GM21529 (cell line): ENCODE measurements around the gene MAPKAP1.

Source experiments
- ATAC-seq: cut with Tn5 transposase; IDR thresholded peaks from one replicate; pipeline ENCODE4 v1.9.1; 2021; ENCODE audit not compliant: unreplicated experiment

Gene MAPKAP1

DNA sequence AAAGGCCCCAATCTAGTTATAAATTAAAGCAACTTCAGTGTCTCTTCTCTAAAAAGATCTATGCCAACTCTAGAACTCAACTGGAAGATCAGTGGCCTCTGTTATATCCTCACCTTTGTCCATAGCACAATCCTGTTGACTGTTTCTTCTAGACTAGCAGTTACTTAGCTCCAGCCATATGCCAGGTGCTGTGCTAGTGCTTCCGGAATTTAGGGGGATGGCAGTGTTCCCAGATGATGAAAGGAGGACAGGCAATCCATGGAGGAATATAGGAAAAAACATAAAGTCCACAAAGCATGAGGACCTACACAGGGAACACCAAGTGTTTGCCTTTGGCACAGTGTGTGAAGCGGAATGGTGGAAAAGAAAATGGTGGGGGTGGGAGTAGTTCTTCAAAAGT lies 214.3 kb downstream of the MAPKAP1 start:
- ATAC-seq, result no peak

DNA sequence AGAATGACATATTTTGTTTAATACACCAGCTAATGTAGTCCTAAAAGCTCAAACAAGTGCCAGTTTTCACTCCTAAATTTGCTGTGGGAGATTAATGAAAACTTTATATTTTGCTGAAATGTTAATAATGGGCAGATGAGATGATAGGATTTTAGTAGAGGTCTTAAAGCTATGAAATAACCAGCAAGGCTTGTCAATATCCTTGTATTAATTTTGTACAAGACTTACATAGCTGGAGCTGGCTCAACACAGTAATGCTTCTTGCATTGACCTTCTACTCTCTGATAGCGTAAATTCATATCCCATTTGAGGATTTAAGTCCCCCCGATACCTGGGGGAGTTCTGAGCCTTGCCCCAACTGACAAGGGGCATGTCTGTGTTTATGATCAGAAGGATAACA lies 219.2 kb downstream of the MAPKAP1 start:
- no peak for ATAC-seq

DNA sequence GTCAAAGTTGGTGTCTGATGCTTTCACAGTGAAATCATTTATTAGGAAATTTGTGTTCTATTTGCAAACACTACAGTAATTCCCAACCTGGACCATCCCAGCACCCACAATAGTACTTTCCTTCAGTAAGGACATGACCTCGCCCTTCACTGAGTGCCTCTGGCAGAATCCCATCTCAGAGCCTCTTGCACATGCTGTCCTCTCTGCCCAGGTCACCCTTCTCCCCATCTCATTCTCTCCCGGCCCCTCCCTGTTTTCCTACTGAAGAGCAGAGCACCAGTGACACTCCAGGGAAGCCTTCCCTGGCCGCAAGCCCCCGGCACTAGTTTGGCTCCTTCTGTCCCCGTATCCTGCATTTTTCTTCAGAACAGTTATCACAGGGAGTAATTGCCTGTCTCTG lies 220.4 kb downstream of the MAPKAP1 start:
- ATAC-seq, result no peak

DNA sequence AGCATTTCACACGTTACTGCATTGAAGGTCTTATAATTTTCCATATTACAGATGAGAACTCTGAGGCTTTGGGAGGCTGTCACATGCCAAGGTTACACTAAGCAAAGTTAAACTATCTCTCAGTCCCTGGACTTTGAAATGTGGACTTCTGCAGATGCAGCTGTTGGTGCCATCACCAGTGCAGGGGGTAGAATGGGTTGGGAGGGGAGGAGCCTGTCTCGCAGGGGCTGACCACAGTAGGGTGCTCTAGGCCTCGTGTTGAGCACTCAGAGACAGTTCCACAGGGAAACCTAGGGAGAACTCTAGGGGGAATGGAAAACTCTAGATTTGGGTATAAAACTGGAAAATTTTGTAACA lies 220.9 kb downstream of the MAPKAP1 start:
- no peak for ATAC-seq

DNA sequence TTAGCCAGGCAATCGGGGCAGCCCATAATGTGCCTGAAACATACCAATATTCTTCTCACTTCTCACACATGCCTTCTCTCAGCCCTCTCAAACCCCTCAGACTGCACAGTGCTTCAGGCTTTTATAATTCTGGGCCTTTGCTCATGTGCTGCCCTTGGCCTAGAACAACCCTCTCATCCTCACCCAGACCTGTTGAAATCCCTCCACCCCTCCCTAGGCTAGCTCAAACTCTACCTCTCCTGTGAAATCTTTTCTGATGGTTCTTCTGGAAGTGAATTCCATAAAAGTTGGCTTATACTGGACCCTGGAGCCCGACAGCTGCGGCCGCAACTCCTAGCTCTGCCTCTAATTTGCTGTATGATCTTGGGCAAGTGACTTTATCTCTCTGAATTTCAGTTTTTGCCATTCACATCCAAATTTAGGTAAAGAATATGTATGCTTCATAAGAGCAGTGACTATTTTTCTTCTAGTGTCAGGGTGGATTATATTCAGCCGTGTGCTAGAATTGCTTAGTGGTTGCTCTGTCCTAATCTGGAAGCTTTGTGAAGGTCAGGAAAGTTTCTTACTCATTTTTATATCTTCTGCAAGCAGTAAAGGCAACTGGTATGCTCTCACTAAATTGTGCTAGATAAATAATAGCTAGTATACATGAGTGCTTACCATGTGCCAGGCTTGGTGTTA lies 221.4 kb downstream of the MAPKAP1 start:
- no peak for ATAC-seq

DNA sequence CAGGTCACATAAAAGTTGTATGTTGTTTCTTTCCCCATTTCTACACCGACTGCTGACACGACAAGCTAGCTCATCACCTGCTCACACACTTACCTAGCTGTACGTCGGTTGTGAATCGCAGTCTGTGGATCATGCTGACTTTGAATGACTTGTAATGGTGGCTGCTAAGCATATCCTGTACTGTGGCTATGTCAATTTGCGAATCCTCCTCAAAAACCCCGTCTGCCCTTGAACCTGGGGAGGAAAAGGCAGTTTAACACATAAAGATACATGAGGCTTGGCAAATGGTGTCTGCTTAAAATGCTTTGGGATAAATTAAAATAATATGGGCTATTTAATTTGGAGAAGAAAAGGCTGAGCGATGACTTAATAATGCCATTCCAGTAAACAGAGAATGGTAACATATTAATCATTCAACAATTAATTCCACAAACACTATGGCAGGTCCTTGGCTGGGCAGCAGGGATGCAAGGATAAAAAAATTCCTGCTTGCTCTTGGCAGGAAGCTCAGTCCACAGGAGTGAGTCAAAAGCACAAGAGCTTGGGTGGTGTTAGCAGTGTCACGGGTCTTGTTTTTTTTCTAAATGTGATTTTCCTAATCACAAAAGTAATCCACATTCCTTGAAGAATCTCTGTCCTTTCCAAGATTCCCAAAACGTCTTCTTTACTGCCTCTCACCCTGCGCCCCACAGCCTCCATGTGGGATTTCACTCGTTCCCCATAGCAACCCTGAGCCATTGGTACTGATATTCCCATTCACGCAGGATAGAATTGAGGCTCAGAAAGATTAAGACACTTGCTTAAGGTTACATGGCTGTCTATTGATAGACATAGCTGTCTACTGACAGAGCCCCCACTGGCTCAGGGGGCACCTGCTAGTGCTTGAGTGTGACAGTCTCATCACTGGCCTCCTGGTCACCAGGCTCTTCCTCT lies 222.4 kb downstream of the MAPKAP1 start:
- ATAC-seq, result no peak

DNA sequence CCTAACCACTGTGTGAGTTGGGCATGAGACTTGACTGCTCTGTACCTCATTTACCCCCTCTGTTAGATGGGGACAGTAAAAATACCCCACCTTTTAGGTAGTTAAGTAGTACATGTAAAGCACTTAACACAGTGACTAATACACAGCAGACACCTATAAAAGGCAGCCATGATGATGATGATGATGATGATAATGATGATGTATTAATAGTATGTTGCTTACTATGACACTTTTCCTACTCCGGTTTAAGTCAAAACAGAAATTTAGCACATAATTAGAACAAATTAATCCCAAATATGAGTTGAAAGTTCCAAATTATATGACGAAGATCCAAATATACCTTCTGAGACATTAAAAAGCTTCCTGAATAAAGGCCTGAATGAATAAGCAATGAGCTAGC lies 223.3 kb downstream of the MAPKAP1 start:
- no peak for ATAC-seq

DNA sequence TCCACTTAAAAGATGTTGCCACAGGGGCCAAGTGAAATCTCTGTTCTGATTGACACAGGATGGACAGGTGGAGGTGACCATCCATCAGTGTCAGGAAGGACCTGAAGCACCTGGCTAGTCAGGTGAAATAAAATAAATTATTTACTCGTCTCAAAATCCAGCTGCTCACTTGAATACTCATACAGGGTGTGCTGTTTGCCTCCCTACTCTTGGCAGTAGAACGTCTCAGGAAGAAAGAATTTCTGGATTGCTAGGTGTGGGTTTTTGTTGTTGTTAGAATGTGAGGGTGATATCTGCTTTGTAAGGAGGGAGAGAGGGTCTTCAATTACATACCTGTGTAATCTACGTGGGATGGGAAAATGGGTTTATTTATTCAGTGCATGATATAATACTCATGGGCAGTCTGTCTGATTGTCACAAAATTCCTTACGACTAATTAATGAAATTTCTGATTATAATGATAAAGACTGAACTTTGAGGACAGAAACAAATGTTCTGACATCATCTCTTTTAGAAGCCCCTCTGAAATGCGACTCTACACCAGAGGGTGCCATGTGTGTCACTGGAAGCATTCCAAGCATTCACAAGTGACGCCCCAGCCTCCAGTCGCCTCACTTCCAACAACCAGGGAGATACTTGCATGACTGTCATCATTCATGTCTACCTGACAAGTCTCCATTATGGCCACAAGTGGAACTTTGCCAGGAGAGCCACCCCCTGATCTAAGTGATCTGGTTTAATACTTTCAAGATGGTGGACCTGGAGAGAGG lies 227.0 kb downstream of the MAPKAP1 start:
- ATAC-seq, result no peak

DNA sequence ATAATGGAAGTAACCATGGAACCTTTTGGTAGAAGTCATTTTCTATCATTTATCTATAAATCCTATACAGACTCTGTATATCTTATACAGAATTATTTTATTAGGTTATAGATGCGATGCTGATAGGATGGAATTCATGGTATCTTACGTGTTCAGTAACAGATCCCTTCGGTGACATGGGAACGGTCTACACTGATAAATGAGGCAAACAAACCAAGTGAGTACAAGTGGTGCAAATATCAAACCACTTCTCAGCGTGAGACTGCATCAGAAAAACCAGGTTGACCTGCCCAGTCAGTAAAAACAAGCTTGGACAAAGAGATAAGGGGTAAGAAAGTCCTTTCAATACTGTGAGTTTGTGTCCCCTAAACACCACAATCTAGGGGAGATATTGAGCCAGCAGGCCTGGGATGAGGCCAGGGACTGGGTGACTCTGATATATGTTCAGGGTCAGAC lies 229.9 kb downstream of the MAPKAP1 start:
- ATAC-seq, result no peak

DNA sequence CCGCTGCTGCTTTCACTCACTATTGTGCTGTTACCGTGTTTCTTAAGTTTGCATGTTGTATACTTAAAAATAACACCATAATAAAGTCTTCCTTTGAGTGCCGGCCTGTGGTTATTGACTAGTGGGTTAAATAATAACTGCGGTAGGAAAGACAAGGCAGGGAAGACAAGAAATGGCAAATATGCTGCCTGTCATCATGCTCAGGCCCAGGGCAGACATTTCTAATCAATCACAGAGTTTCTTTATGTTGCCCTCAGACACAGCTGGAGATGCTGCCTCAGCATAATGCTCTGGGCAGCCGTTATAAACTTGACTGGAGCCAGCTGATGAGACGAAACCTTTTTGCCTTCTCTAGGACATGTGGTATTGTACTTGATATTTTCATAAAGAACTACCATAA lies 230.4 kb downstream of the MAPKAP1 start:
- no peak for ATAC-seq

DNA sequence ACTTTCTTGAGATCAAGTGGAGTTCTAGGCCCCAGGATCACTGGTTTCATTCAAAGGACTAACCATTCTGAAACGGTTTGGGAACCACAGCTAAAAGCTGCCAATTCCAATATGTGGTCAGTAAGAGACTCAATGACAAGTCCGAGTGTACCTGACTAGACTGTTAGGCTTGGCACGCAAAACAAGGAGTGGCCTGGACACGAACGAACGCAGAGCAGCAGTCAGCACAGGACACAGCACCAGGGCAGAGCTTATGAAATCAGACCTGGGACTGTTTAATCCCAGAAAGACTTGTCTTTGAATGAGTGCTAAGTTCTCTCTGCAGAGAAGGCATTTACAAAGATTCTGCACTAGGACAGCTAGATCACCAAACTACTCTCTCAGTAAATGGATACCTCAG lies 231.6 kb downstream of the MAPKAP1 start:
- no peak for ATAC-seq

DNA sequence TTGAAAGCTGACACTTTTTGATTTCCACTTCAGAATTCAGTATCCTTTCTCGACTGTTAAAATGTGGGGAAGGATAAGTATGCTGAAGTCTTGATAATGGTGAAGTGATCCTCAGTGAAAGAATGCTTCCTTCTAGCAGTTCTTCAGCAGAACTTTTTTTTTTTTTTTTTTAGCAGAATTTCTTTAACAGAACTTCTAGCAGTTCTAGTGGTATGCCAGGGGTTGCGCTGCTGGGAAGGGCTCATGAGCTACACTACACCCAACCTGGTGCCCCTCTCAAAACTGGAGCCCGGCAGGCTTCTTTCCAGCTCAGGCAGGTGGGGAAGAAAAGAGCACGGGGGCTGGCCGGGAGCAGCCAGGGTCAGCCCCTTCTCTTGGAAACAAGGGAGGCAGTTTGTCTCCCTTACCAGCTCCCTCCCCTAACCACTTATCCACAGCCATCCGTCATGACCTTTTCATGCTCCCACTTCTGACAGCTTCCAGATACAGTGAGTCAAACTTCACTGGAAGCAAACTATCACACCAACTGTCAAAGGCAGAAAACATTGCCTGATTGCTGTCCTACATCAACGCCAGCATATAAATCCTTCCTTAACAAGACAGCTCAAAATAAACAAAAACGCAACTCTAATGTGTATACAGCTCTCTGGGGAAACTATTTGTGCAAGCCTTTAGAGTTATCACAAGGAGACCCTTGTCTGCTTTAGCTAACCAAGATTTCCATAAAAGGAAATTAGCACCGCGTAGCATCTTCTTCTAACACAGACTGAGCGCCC lies 233.9 kb downstream of the MAPKAP1 start:
- no peak for ATAC-seq

DNA sequence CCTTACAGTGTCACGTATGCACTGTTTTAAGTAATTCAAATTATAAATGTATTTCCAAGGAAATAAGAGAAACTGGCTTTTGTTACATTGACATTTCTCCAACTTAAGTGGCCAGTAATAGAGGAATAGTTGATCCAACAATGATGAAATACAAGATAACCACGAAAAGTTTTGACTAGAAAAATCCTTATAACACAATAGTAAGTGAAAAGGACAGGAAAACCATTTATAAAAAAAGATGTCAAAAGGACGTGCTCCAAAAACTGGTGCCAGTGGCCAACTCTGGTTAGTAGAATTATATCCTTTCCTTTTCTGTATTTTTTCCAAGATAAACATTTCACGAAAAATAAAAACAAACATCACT lies 234.5 kb downstream of the MAPKAP1 start:
- ATAC-seq, result no peak

DNA sequence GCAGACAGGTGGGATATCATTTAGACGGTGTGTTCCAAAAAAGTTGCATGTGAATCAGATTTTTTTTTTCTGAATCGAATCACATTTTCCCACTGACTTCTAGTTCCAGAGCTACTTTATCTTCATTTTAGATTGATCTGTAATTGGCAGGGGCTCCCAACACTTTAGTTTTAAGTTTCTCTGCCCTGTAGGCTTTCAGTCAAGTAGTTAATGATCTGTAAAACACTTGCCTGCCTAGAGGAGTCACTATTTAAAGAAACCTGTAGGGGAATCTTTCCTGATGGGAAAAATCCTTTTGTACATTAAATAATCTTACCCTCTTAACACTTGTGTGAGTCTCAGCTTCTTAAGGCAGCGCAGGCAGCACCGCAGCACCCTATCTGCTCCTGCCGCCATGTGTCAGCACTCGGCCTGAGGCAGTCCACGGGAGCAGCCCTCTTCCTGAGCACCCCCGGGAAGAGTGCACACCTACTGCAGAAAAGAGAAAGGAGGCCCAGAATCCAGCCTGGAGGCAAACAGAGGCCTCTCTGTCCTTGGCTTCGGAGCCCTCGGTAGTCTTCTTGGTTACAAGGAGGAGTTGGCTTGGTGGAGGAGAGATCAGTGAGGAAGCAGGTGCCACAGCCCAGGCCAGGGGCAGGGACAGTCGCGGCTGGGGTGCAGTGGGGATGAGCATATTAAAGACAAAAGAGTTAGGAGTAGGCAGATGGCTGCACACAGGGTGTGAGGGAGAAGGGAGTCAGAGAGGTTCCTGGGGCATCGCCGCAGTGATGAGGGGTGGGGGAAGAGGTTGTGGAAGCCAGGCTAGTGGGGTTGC lies 236.0 kb downstream of the MAPKAP1 start:
- no peak for ATAC-seq

DNA sequence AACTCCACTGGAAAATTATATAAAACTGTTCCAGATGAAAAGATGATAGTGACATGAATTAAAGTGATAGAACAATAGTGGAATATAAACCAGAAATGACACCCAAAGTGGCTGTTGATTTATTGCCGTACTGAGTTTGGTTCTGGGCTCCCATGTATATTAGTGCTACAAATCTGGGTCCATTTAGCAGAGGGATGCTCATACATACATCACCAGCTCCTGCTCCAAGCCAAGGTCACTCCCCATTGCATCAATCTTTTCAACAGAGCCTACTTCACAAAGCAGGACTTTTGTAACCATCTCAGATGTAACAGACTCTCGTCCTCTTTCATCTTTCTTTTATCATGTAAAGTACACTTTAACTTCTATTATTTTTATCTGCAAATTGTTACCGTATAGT lies 236.8 kb downstream of the MAPKAP1 start:
- ATAC-seq, result no peak

DNA sequence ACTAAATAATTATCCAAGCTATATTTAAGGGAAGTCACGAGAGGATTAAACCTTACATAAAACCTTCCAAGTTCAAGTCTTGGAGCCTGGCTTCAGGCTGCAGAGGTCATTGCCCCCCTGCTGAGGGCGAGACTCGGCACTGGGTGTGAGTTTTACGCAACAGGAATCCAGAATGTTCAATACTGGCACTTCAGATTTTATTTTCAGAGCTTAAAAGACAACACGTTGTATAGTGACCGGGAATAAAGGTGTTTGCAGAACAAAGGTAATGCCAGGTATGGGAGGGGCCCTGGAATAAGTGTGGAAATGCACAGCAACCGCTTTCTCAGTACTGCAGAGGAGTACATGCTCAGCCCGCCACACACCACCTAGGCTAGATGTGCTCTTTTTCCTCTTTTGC lies 238.4 kb downstream of the MAPKAP1 start:
- ATAC-seq, result no peak

DNA sequence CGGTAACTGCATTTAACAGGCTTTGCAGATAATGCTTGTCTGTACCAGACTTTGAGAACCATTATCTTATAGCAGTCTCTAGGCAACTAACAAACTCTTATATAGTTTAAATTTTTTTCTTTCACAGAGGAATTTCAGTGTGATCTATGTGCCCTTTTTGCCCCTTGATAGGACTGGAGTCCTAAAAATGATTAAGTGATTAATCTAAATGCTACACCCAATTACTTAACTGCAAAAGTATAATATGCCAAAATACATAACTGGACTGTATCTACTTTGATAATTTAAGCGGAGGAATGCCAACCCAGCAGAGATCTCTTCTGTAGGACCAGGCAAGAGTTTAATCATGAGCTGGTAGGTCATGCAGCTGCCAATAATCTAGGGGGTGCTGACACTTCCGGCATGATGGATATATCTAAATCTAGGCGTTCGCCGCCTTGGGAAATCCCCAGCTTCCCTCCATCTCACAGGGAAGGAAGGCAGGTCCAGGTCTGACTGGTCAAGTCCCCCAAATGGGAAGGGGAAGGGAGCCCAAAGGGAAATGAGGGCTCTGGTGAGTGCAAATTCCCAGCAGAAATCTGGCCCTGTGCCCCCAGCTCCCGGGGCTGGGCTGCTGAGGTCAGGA lies 239.8 kb downstream of the MAPKAP1 start:
- no peak for ATAC-seq

DNA sequence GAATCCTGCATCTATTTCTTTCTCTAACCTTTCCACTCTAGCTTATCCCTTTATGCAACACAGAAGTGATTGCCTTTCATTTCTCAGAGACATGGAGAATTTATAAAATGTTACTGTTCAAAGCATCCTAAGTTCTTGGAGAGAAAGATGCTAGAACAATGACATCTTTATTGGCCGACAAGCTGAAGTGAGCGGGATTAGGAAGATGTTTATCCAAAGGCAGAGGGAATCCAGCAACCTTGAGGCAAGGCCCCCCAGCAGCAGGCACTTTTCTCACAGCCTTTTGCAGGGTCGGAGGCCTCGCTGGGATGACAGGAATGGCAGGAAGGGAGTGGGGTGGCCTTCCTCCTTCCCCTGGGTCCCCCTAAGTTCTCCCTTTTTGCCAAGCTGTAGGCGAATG lies 240.6 kb downstream of the MAPKAP1 start:
- ATAC-seq, result no peak

DNA sequence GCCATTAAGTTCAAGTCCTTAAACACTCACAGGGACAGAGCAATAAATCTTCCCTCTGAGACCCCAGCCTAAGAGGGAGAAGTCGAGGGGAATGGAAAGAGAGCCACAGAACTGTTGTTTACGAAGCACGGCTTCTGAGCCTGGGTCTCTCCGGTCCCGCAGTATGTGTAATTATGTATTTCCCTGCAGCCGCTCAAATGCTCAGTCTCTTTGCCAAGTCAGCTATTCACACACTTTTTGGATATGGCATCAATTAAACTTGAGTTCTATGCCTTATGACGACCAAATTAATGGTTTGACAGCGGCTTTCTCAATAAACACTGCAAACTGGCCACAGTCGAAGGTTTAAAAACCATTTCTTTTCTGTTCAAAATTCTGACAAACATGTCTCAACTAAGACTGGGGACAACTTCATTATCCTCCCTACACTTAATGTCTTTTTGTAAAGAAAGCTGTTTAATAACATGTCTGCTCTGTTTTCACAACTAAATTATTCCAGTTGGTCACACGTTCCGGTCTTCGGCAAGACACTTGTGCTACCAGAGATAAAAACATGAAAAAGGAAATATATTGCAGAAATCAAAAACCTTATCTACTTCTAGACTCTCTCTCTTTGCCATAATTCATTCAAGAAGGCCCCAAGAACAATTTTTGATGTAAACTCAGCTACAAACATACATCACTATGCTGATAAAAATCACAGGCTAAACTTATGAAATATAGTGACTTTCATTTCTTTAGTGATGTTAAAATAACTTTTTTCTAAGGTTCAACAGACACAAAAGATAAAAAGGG lies 242.2 kb downstream of the MAPKAP1 start:
- no peak for ATAC-seq
